Measurements from ENCODE around the gene CYB561D1.
"Not testable (repeated sequence)": the region's sequence is repeated elsewhere in the genome, so short reads cannot be mapped to it uniquely, and the experiment has no call there.

Gene CYB561D1

GRCh38 chr1:109466452-109467300, 27.2 kb upstream of the CYB561D1 start, which contains the start of gene SYPL2:
SYPL2 (plus strand) TSS chr1:109466546; CDS start chr1:109466844, 298 bp downstream.
- H3K27ac ChIP-seq, result no peak within 1 kb of the TSS
- TF ChIP-seq ZFX (IDR thresholded peaks at IDR 0.05), result no peak
- TF ChIP-seq CTCF (conservative IDR thresholded peaks at IDR 0.05), result no peak

GRCh38 chr1:109467301-109467777, 26.6 kb upstream of the CYB561D1 start:
- no peak for TF ChIP-seq CTCF (conservative IDR thresholded peaks at IDR 0.05)
- no peak for TF ChIP-seq ZFX (IDR thresholded peaks at IDR 0.05)
- no peak overlapping the region for H3K27ac ChIP-seq

- no peak overlapping the region for H3K27ac ChIP-seq
Measured at GRCh38 chr1:109468061-109468460, 25.8 kb upstream of the CYB561D1 start.

DNA sequence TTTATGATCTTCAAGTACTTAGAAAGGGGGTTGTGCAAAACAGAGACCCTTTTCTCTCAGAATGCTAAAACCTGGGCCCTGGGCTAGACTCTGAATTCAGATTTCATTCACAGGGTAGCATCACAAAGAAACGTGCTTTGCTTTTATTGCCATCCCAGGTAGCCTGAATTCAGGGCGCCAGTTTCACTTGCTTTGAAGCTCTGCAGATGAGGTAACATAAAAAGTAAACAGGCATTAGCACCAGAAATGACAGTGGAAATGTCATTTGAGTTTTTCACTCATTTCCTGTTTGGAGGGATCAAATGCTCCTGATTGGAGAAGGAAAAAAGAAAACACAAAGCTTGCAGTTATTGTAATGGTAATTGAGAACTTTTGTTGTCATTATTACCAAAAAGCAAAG, 25.0 kb upstream of the CYB561D1 start:
- TF ChIP-seq CTCF (conservative IDR thresholded peaks at IDR 0.05) (no peak), ZFX (IDR thresholded peaks at IDR 0.05) (no peak)
- H3K27ac ChIP-seq, result no peak overlapping the region

More at GRCh38 chr1:109468061-109468460, 25.8 kb upstream of the CYB561D1 start:
- TF ChIP-seq CTCF (conservative IDR thresholded peaks at IDR 0.05) (no peak), ZFX (IDR thresholded peaks at IDR 0.05) (no peak)

- TF ChIP-seq CTCF (conservative IDR thresholded peaks at IDR 0.05), result no peak
- H3K27ac ChIP-seq, result no peak overlapping the region
Measured at GRCh38 chr1:109470245-109470644, 23.6 kb upstream of the CYB561D1 start.

DNA sequence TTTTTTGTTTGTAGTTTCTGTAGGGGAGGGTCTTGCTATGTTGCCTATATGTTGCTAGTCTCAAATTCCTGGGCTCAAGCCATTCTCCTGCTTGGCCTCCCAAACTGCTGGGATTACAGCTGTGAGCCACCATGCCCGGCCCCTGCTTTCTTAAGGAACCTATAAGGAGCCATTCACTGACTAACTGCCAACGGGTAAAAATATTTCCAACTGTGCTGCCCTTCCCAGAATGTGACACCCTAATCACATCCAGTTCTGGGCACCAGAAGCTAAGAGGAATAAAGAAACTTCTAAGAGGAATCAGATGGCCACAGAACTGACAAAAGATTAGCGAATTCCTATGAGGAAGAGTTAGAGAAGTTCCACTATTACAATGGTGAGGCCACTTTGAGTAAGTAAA, 21.1 kb upstream of the CYB561D1 start:
- H3K27ac ChIP-seq, result no peak overlapping the region
- TF ChIP-seq CTCF (conservative IDR thresholded peaks at IDR 0.05), result no peak
- no peak for TF ChIP-seq ZFX (IDR thresholded peaks at IDR 0.05)

GRCh38 chr1:109473284-109474057, 20.4 kb upstream of the CYB561D1 start:
- H3K27ac ChIP-seq, result not testable (repeated sequence)
